Common myeloid progenitor, CD34-positive (primary cell): Measurements from ENCODE around the gene LASP1.
"Not testable (repeated sequence)": the region's sequence is repeated elsewhere in the genome, so short reads cannot be mapped to it uniquely, and the experiment has no call there.

Experiments
- CTCF ChIA-PET: fragments of 350-600 bp; sonication (Branson Sonifier 250); formaldehyde crosslinking; loops from one replicate; lab custom pipeline; 2021; ENCODE audit warnings: antibody characterized with exemption; lab: Charles Lee
- POLR2A ChIA-PET: fragments of 350-600 bp; sonication (Branson Sonifier 250); formaldehyde crosslinking; loops from one replicate; lab custom pipeline; 2021; ENCODE audit warnings: antibody characterized with exemption; lab: Charles Lee
- DNase-seq, 3 donors: peaks; one replicate each; pipeline versions ENCODE4 v3.0.0 to v3.0.0-alpha.2; 2013
- H3K27ac ChIP-seq, 2 experiments: 1 replicate in 1 of 2; 2 replicates in 1 of 2; pipeline ENCODE4 v1.7.0; 2013; ENCODE audit warnings: inconsistent platforms in 2 of 2, low read length in 2 of 2, mild to moderate bottlenecking in 2 of 2, low read depth in 1 of 2, moderate library complexity in 1 of 2; ENCODE audit not compliant: severe bottlenecking in 2 of 2, insufficient read depth in 1 of 2, poor library complexity in 1 of 2
- H3K27me3 ChIP-seq, 5 experiments: replicated peaks in 2 of 5; 1 replicate in 3 of 5; 2 replicates in 2 of 5; pipeline versions ENCODE4 v1.6.1 to v1.7.0; 2013; ENCODE audit warnings: low read length in 4 of 5, mild to moderate bottlenecking in 2 of 5, moderate library complexity in 2 of 5, inconsistent platforms in 1 of 5; ENCODE audit not compliant: insufficient read depth in 5 of 5, control insufficient read depth in 4 of 5
- H3K36me3 ChIP-seq, 4 experiments: 1 replicate in 2 of 4; 2 replicates in 2 of 4; pipeline versions ENCODE4 v1.6.1 to v1.7.0; 2013; ENCODE audit warnings: low read length in 3 of 4, control low read depth in 1 of 4, mild to moderate bottlenecking in 1 of 4; ENCODE audit not compliant: control insufficient read depth in 4 of 4, insufficient read depth in 4 of 4
- H3K4me1 ChIP-seq, 4 experiments: 1 replicate in 3 of 4; 2 replicates in 1 of 4; pipeline versions ENCODE4 v1.6.1 to v1.7.1; 2013; ENCODE audit warnings: low read length in 3 of 4, mild to moderate bottlenecking in 3 of 4, control low read depth in 1 of 4, inconsistent platforms in 1 of 4, moderate library complexity in 1 of 4; ENCODE audit not compliant: control insufficient read depth in 4 of 4, insufficient read depth in 4 of 4; ENCODE audit errors: control extremely low read depth in 1 of 4
- H3K4me3 ChIP-seq, 7 experiments: 1 replicate in 4 of 7; 2 replicates in 3 of 7; pipeline versions ENCODE4 v1.5.1 to v1.7.0; 2013; ENCODE audit warnings: mild to moderate bottlenecking in 7 of 7, low read length in 6 of 7, moderate library complexity in 6 of 7, inconsistent platforms in 2 of 7, low read depth in 2 of 7, control low read depth in 1 of 7; ENCODE audit not compliant: insufficient read depth in 4 of 7, control insufficient read depth in 1 of 7; ENCODE audit errors: extremely low read depth in 1 of 7
- H3K9me3 ChIP-seq, 5 experiments: 1 replicate in 4 of 5; 2 replicates in 1 of 5; pipeline versions ENCODE4 v1.6.1 to v1.7.1; 2013; ENCODE audit warnings: low read length in 4 of 5, mild to moderate bottlenecking in 2 of 5, inconsistent platforms in 1 of 5, low read depth in 1 of 5, moderate library complexity in 1 of 5; ENCODE audit not compliant: control insufficient read depth in 4 of 5, insufficient read depth in 2 of 5; ENCODE audit errors: control extremely low read depth in 1 of 5
- WGBS: methylation state at CpG from one replicate; pipeline ENCODE4 v1.1.5; 2013; ENCODE audit not compliant: insufficient coverage; 5-methylcytosine and 5-hydroxymethylcytosine counted together

LASP1 gene

GRCh38 chr17:38906460-38907228 is 36.8 kb downstream of the LASP1 start:
- peaks cover 0 to 17% (median 4%) of the 10 kb centered on the region in 4 experiments for H3K4me1 ChIP-seq
- POLR2A ChIA-PET: interaction anchor here (0.6 to 1.3 kb wide), 2 partner anchors 8 to 300 kb away, joined by 3 to 5 read pairs; no protein-coding TSS in a partner anchor

GRCh38 chr17:38907930-38908675 is 38.2 kb downstream of the LASP1 start:
- CTCF ChIA-PET: interaction anchor here (1.0 to 2.4 kb wide), 5 partner anchors 10 to 56 kb away, joined by 3 to 9 read pairs (median 3); no protein-coding TSS in a partner anchor
- Histone ChIP-seq H3K27ac (no peak overlapping the region), H3K27me3 (no peaks in the 10 kb centered on the region), H3K4me1 (peaks cover 0 to 17% (median 4%) of the 10 kb centered on the region in 4 experiments), H3K9me3 (no peaks in the 10 kb centered on the region), H3K36me3 (peaks cover 3 to 61% (median 36%) of the 10 kb centered on the region in 4 experiments), H3K4me3 (no peak overlapping the region)
- WGBS: 89% methylated on average over 14 of the region's 15 CpGs
- DNase-seq: no peak
- POLR2A ChIA-PET: interaction anchor here (1.3 kb wide), 1 partner anchor 10 kb away, joined by 3 read pairs; no protein-coding TSS in a partner anchor

More at GRCh38 chr17:38906460-38907228, 36.8 kb downstream of the LASP1 start:
- peaks cover 3 to 52% (median 30%) of the 10 kb centered on the region in 4 experiments for H3K36me3 ChIP-seq
- no peak for DNase-seq
- H3K27me3 ChIP-seq: no peaks in the 10 kb centered on the region
- no peak overlapping the region for H3K27ac ChIP-seq
- 89% methylated on average over 3 of the region's 7 CpGs for whole genome bisulfite sequencing
- H3K4me3 ChIP-seq: no peak overlapping the region
- no peaks in the 10 kb centered on the region for H3K9me3 ChIP-seq
- CTCF ChIA-PET: interaction anchor here (1.0 to 2.4 kb wide), 8 partner anchors 8 to 57 kb away, joined by 3 to 9 read pairs (median 3); no protein-coding TSS in a partner anchor

GRCh38 chr17:38908676-38909181 is 38.9 kb downstream of the LASP1 start:
- peaks cover 4 to 58% (median 34%) of the 10 kb centered on the region in 4 experiments for H3K36me3 ChIP-seq
- no peak overlapping the region for H3K4me3 ChIP-seq
- no peak overlapping the region for H3K27ac ChIP-seq
- no peaks in the 10 kb centered on the region for H3K9me3 ChIP-seq
- H3K4me1 ChIP-seq: peaks cover 0 to 17% (median 4%) of the 10 kb centered on the region in 4 experiments
- WGBS: 67% methylated on average over 6 of the region's 8 CpGs
- ChIA-PET POLR2A (interaction anchor here (0.6 kb wide), 1 partner anchor 383 kb away, joined by 5 read pairs; no protein-coding TSS in a partner anchor), CTCF (interaction anchor here (1.6 kb wide), 1 partner anchor 13 kb away, joined by 3 read pairs; no protein-coding TSS in a partner anchor)
- no peak for DNase-seq
- no peaks in the 10 kb centered on the region for H3K27me3 ChIP-seq

GRCh38 chr17:38910325-38910724 is 40.5 kb downstream of the LASP1 start:
- WGBS: 72% methylated on average over 3 of the region's 5 CpGs
- ChIA-PET POLR2A (no interaction called here), CTCF (interaction anchor here (0.7 to 1.6 kb wide), 4 partner anchors 11 to 13 kb away, joined by 3 to 4 read pairs (median 3); no protein-coding TSS in a partner anchor)
- DNase-seq: no peak
- H3K36me3 ChIP-seq: peaks cover 6 to 71% (median 41%) of the 10 kb centered on the region in 4 experiments
- no peaks in the 10 kb centered on the region for H3K9me3 ChIP-seq
- H3K4me3 ChIP-seq: no peak overlapping the region
- H3K4me1 ChIP-seq: peaks cover 0 to 19% (median 5%) of the 10 kb centered on the region in 4 experiments
- no peaks in the 10 kb centered on the region for H3K27me3 ChIP-seq
- no peak overlapping the region for H3K27ac ChIP-seq

GRCh38 chr17:38911081-38911730 is 41.3 kb downstream of the LASP1 start:
- no peak for DNase-seq
- no CpG with 5 or more reads among the region's 10 CpGs for WGBS
- ChIA-PET POLR2A (no interaction called here), CTCF (interaction anchor here (0.7 to 1.9 kb wide), 3 partner anchors 11 to 39 kb away, joined by 3 to 4 read pairs (median 4); no protein-coding TSS in a partner anchor)
- no peak overlapping the region for H3K27ac ChIP-seq
- no peaks in the 10 kb centered on the region for H3K9me3 ChIP-seq
- H3K4me3 ChIP-seq: no peak overlapping the region
- H3K36me3 ChIP-seq: peaks cover 8 to 79% (median 47%) of the 10 kb centered on the region in 4 experiments
- H3K27me3 ChIP-seq: no peaks in the 10 kb centered on the region
- peaks cover 0 to 14% (median 5%) of the 10 kb centered on the region in 4 experiments for H3K4me1 ChIP-seq

GRCh38 chr17:38911731-38912081 is 41.8 kb downstream of the LASP1 start:
- POLR2A ChIA-PET, H3K4me1 ChIP-seq, H3K4me3 ChIP-seq, H3K27me3 ChIP-seq, DNase-seq, H3K27ac ChIP-seq, H3K9me3 ChIP-seq: not testable (repeated sequence)
- peaks cover 8 to 80% (median 50%) of the 10 kb centered on the region in 4 experiments for H3K36me3 ChIP-seq
- WGBS: 100% methylated on average over 4 of the region's 8 CpGs
- CTCF ChIA-PET: interaction anchor here (1.9 kb wide), 1 partner anchor 39 kb away, joined by 4 read pairs; no protein-coding TSS in a partner anchor
